ENCODE data around the gene LOXL1. TPM values are rescaled to one million over a fixed set of nuclear protein-coding genes. Genes with fewer than 3 reads are reported as not detected.

LOXL1 gene
- total and polyA plus RNA-seq, 11 donors = 20.7 to 79.5 (median 30.4) TPM

GRCh38 chr15:73897441-73898261 lies 28.6 kb upstream of the LOXL1 start:
- peak; percentile 39 to 85 (median 74) for DNase-seq
- Histone ChIP-seq H3K27ac (no peak overlapping the region), H3K4me3 (no peak overlapping the region), H3K36me3 (no peaks in the 10 kb centered on the region), H3K27me3 (no peaks in the 10 kb centered on the region), H3K4me1 (peaks cover 0 to 2% (median 0%) of the 10 kb centered on the region in 12 donors), H3K9me3 (no peaks in the 10 kb centered on the region)
- ATAC-seq = peak; percentile 88 to 94 (median 90)
- intact Hi-C loops (cut with DNase I) = loop anchor here in 5 of 10 donors (2.0 to 10.0 kb wide), 5 partner anchors 55 to 67 kb away; no protein-coding TSS in a partner anchor
- TF ChIP-seq, protein P1, sequence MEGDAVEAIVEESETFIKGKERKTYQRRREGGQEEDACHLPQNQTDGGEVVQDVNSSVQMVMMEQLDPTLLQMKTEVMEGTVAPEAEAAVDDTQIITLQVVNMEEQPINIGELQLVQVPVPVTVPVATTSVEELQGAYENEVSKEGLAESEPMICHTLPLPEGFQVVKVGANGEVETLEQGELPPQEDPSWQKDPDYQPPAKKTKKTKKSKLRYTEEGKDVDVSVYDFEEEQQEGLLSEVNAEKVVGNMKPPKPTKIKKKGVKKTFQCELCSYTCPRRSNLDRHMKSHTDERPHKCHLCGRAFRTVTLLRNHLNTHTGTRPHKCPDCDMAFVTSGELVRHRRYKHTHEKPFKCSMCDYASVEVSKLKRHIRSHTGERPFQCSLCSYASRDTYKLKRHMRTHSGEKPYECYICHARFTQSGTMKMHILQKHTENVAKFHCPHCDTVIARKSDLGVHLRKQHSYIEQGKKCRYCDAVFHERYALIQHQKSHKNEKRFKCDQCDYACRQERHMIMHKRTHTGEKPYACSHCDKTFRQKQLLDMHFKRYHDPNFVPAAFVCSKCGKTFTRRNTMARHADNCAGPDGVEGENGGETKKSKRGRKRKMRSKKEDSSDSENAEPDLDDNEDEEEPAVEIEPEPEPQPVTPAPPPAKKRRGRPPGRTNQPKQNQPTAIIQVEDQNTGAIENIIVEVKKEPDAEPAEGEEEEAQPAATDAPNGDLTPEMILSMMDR (IDR thresholded peaks at IDR 0.05) = peak; percentile 76 to 86 (median 80)
- TF ChIP-seq POLR2A (IDR thresholded peaks at IDR 0.05) = no peak
- WGBS, 4 donors = 71 to 87% (median 74%) methylated on average over 10 to 15 of the region's 15 CpGs

DNA sequence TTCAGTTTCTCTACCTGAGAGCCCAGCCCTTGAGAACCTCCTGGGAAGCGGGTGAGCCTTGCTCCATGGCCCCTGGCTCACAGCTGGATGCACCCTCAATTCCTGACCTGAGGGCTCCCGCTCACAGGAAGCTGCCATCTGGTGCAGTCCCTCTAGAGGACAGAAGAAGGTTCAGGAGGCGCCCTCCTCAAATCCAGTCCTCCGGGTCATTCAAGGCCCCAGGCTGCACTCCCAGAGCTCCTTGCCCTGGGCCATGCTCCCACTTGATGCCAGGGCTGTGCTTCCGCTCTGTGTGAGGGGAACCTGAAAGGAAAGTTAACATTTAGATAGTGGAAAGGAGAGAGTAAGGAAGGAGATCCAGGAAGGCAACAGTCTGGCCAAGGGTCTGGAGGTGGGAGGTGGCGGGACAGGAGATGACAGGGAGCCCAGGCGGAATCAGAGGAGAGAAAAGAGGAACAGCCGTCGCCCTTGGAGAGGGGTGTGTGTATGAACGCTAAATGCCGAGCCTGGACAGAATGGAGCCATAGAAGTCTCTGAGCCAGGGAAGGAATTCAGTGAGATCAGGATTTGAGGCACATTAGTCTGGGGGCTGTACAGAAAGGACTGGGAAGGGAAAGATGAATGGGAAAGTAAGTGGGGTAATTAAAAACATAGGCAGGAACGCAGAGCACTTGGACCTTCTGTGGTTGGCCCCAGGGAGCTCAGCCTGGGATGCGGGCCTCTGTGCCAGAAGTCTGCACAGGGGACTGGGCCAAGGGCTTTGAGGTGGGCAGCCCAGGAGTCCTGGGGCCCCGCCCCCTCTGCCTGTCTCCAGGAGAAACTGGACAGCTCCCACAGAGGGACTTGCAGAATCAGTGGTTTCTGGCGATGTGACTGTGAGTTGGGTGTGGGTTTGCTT lies 26.8 kb upstream of the LOXL1 start:
- Histone ChIP-seq H3K4me1 (peaks cover 0 to 2% (median 0%) of the 10 kb centered on the region in 12 donors), H3K9me3 (no peaks in the 10 kb centered on the region), H3K36me3 (no peaks in the 10 kb centered on the region), H3K27ac (no peak overlapping the region), H3K27me3 (no peaks in the 10 kb centered on the region), H3K4me3 (no peak overlapping the region)
- ATAC-seq = no peak
- 72 to 78% (median 74%) methylated on average over 14 to 15 of the region's 15 CpGs for WGBS, 4 donors
- no peak for TF ChIP-seq POLR2A (IDR thresholded peaks at IDR 0.05)
- TF ChIP-seq, protein P1 (IDR thresholded peaks at IDR 0.05) = no peak
- intact Hi-C loops (cut with DNase I) = loop anchor here in 6 of 10 donors (5.0 to 10.0 kb wide), 6 partner anchors 53 to 185 kb away; no protein-coding TSS in a partner anchor
- DNase-seq = peak in 1 of 5 donors; percentile 18

- no peaks in the 10 kb centered on the region for H3K27me3 ChIP-seq
- peak in 1 of 5 donors; percentile 14 for DNase-seq
- peaks cover 0 to 2% (median 0%) of the 10 kb centered on the region in 12 donors for H3K4me1 ChIP-seq
- H3K27ac ChIP-seq = no peak overlapping the region
- no peak overlapping the region for H3K4me3 ChIP-seq
- TF ChIP-seq, protein P1 (IDR thresholded peaks at IDR 0.05) = no peak
- no peak for TF ChIP-seq POLR2A (IDR thresholded peaks at IDR 0.05)
- no peaks in the 10 kb centered on the region for H3K9me3 ChIP-seq
- intact Hi-C loops (cut with DNase I) = loop anchor here in 3 of 10 donors (10.0 kb wide), 2 partner anchors 175 to 185 kb away; no protein-coding TSS in a partner anchor
- no peak for ATAC-seq
- WGBS, 4 donors = 81 to 88% (median 85%) methylated on average over 9 to 10 of the region's 10 CpGs
- no peaks in the 10 kb centered on the region for H3K36me3 ChIP-seq
Observed at GRCh38 chr15:73900095-73900712, 26.1 kb upstream of the LOXL1 start.

All from heart left ventricle (tissue), 16 donors.